Natural killer cell (primary cell): ENCODE results near the gene A1BG. TPM values are rescaled to one million over a fixed set of nuclear protein-coding genes. Genes with fewer than 3 reads are reported as not detected.

Experiments
- ATAC-seq, 3 donors: fragments of 150-1000 bp in 2 of 3; fragments of 200-7000 bp in 1 of 3; cut with Tn5 transposase; 1 replicate in 1 of 3; 2 replicates in 2 of 3; pipeline ENCODE4 v1.10.0; 2021; ENCODE audit warnings: mild to moderate bottlenecking in 2 of 3, moderate library complexity in 2 of 3
- DNase-seq, 2 donors: peaks; one replicate each; pipeline versions ENCODE4 v3.0.0 to v3.0.0-alpha.2; 2013 to 2021; ENCODE audit warnings: mixed read lengths in 1 of 2
- H3K27ac ChIP-seq: one replicate; pipeline ENCODE4 v1.5.1; 2013; ENCODE audit warnings: mild to moderate bottlenecking, low read length
- H3K27me3 ChIP-seq: one replicate; pipeline ENCODE4 v1.6.1; 2013; ENCODE audit warnings: low read length; ENCODE audit not compliant: control insufficient read depth, insufficient read depth
- H3K36me3 ChIP-seq: one replicate; pipeline ENCODE4 v1.6.1; 2013; ENCODE audit warnings: low read length; ENCODE audit not compliant: control insufficient read depth, insufficient read depth
- H3K4me1 ChIP-seq: one replicate; pipeline ENCODE4 v1.6.1; 2013; ENCODE audit warnings: low read length; ENCODE audit not compliant: control insufficient read depth, insufficient read depth
- H3K4me3 ChIP-seq: one replicate; pipeline ENCODE4 v1.5.1; 2013; ENCODE audit warnings: low read length
- H3K9me3 ChIP-seq: one replicate; pipeline ENCODE4 v1.6.1; 2013; ENCODE audit warnings: low read length; ENCODE audit not compliant: control insufficient read depth, insufficient read depth
- H3K27ac Mint-ChIP-seq, 2 donors: one replicate each; pipeline ENCODE4 v1.8.0; 2022; ENCODE audit warnings: mild to moderate bottlenecking in 2 of 2, mixed read lengths in 2 of 2, moderate library complexity in 1 of 2
- H3K27me3 Mint-ChIP-seq, 2 donors: one replicate each; pipeline ENCODE4 v1.8.0; 2022; ENCODE audit warnings: low read depth in 2 of 2, mixed read lengths in 2 of 2
- H3K36me3 Mint-ChIP-seq: one replicate; pipeline ENCODE4 v1.8.0; 2022; ENCODE audit warnings: mixed read lengths
- H3K4me1 Mint-ChIP-seq, 2 donors: one replicate each; pipeline ENCODE4 v1.8.0; 2022; ENCODE audit warnings: mixed read lengths in 2 of 2
- H3K4me3 Mint-ChIP-seq: one replicate; pipeline ENCODE4 v1.8.0; 2022; ENCODE audit warnings: mild to moderate bottlenecking, moderate library complexity, mixed read lengths
- H3K9me3 Mint-ChIP-seq, 2 donors: one replicate each; pipeline ENCODE4 v1.8.0; 2022; ENCODE audit warnings: mixed read lengths in 2 of 2
- whole genome bisulfite sequencing: methylation state at CpG from one replicate; pipeline ENCODE4 v1.1.7; 2013; ENCODE audit warnings: missing lambda C conversion rate; ENCODE audit not compliant: insufficient coverage; 5-methylcytosine and 5-hydroxymethylcytosine counted together
- intact Hi-C: fragments of 100-400 bp; cut with micrococcal nuclease; formaldehyde crosslinking; loops from one replicate; pipeline ENCODE4 v1.14.2; 2022
- total RNA-seq, 4 donors: library from RNA; stranded (reverse); fragments of 120-200 nt in 1 of 4; gene quantifications; one replicate each; pipeline versions ENCODE4 v1.2.3 to v1.2.4, GENCODE V29; 2013 to 2022
- TF ChIP-seq, protein P1 (sequence below): fragments of 200-600 bp; IDR thresholded peaks from one replicate; pipeline ENCODE4 v1.8.0; 2022; ENCODE audit warnings: antibody characterized with exemption

A1BG gene
- total RNA-seq, 3 donors from 2014 or later (not counting 1 experiment from before 2014, with no cell fraction given) = 2.0 to 10.6 (median 3.5) TPM

DNA sequence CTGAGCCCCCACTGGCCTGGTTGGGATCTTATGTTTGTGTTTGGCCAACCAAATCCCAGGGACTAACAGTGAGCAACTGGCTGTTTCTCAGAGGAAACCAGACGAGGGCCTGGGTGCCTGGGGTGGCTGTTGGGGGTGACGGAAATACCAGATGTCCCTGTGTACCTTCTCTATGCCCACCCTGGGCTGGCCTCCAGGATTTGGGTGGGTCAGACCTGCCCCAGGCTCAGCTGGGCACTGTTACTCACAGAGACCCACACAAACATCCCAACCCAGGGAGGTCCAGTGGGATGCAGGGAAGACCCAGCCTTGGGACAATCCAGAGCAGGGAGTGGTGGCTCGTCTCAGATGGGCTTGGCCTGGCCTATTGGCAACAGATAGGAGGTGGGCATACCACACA lies 17.7 kb downstream of the A1BG start:
- no peaks in the 10 kb centered on the region for H3K4me1 Mint-ChIP-seq
- no peak overlapping the region for H3K4me3 Mint-ChIP-seq
- 88% methylated on average over 3 of the region's 3 CpGs for WGBS

DNA sequence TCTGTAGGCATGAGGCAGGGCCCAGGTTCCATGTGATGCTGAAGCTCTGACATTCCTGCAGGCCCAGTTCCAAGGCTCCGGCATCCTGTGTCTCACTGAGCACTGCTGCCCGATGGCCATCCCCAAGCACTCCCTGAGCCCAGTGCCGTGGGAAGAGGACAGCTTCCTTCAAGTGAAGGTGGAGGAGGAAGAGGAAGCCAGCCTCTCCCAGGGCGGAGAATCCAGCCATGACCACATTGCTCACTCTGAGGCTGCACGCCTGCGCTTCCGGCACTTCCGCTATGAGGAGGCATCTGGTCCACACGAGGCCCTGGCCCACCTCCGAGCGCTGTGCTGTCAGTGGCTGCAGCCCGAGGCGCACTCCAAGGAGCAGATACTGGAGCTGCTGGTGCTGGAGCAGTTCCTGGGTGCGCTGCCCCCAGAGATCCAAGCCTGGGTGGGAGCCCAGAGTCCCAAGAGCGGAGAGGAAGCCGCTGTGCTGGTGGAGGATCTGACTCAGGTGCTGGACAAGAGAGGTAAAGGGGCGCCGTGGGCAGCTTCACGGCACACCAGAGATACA lies 18.5 kb downstream of the A1BG start:
- ATAC-seq (no peak), DNase-seq (no peak)
- H3K9me3 Mint-ChIP-seq = no peaks in the 10 kb centered on the region
- TF ChIP-seq, protein P1, sequence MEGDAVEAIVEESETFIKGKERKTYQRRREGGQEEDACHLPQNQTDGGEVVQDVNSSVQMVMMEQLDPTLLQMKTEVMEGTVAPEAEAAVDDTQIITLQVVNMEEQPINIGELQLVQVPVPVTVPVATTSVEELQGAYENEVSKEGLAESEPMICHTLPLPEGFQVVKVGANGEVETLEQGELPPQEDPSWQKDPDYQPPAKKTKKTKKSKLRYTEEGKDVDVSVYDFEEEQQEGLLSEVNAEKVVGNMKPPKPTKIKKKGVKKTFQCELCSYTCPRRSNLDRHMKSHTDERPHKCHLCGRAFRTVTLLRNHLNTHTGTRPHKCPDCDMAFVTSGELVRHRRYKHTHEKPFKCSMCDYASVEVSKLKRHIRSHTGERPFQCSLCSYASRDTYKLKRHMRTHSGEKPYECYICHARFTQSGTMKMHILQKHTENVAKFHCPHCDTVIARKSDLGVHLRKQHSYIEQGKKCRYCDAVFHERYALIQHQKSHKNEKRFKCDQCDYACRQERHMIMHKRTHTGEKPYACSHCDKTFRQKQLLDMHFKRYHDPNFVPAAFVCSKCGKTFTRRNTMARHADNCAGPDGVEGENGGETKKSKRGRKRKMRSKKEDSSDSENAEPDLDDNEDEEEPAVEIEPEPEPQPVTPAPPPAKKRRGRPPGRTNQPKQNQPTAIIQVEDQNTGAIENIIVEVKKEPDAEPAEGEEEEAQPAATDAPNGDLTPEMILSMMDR = no peak
- Histone ChIP-seq H3K27ac (no peak overlapping the region), H3K4me1 (no peaks in the 10 kb centered on the region), H3K9me3 (no peaks in the 10 kb centered on the region), H3K4me3 (no peak overlapping the region), H3K27me3 (no peaks in the 10 kb centered on the region), H3K36me3 (peaks cover 17% of the 10 kb centered on the region)
- no peaks in the 10 kb centered on the region for H3K4me1 Mint-ChIP-seq
- H3K27me3 Mint-ChIP-seq = no peaks in the 10 kb centered on the region
- H3K4me3 Mint-ChIP-seq = no peak overlapping the region
- peaks cover 2% of the 10 kb centered on the region for H3K36me3 Mint-ChIP-seq
- H3K27ac Mint-ChIP-seq = no peak overlapping the region
- intact Hi-C loops = no loop called here
- WGBS = 95% methylated on average over 19 of the region's 19 CpGs

More for the DNA sequence above, 17.7 kb downstream of the A1BG start:
- TF ChIP-seq, protein P1 = no peak
- peaks cover 8% of the 10 kb centered on the region for H3K36me3 Mint-ChIP-seq
- DNase-seq (no peak), ATAC-seq (no peak)
- Histone ChIP-seq H3K27me3 (no peaks in the 10 kb centered on the region), H3K9me3 (no peaks in the 10 kb centered on the region), H3K4me3 (no peak overlapping the region), H3K36me3 (peaks cover 17% of the 10 kb centered on the region), H3K27ac (no peak overlapping the region), H3K4me1 (no peaks in the 10 kb centered on the region)
- intact Hi-C loops = no loop called here
- no peaks in the 10 kb centered on the region for H3K9me3 Mint-ChIP-seq
- no peaks in the 10 kb centered on the region for H3K27me3 Mint-ChIP-seq
- H3K27ac Mint-ChIP-seq = no peak overlapping the region

DNA sequence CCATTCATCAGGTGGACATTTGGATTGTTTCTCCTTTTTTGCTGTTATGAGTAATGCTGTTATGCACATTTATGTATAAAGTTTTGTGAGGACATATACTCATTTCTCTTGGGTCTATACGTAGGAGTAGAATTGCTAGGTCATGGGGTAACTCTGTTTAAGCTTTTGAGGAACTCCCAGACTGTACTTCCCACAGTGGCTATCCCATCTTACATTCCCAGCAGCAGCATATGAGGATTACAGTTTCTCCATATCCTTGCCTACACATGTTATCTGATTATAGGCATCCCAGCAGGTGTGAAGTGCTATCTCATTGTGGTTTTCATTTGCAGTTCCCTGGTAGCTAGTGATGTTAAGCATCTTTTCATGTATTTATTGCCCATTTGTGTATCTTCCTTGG lies 20.6 kb downstream of the A1BG start:
- TF ChIP-seq, protein P1 = no peak
- no peak overlapping the region for H3K27ac Mint-ChIP-seq
- no CpG with 5 or more reads among the region's 1 CpG for WGBS
- no peaks in the 10 kb centered on the region for H3K9me3 Mint-ChIP-seq
- no peak overlapping the region for H3K4me3 Mint-ChIP-seq
- Histone ChIP-seq H3K36me3 (peaks cover 2% of the 10 kb centered on the region), H3K27ac (no peak overlapping the region), H3K9me3 (no peaks in the 10 kb centered on the region), H3K4me1 (peaks cover 6% of the 10 kb centered on the region), H3K4me3 (no peak overlapping the region), H3K27me3 (no peaks in the 10 kb centered on the region)
- H3K27me3 Mint-ChIP-seq = no peaks in the 10 kb centered on the region
- DNase-seq (no peak), ATAC-seq (no peak)
- intact Hi-C loops = no loop called here
- H3K4me1 Mint-ChIP-seq = no peaks in the 10 kb centered on the region
- no peaks in the 10 kb centered on the region for H3K36me3 Mint-ChIP-seq

DNA sequence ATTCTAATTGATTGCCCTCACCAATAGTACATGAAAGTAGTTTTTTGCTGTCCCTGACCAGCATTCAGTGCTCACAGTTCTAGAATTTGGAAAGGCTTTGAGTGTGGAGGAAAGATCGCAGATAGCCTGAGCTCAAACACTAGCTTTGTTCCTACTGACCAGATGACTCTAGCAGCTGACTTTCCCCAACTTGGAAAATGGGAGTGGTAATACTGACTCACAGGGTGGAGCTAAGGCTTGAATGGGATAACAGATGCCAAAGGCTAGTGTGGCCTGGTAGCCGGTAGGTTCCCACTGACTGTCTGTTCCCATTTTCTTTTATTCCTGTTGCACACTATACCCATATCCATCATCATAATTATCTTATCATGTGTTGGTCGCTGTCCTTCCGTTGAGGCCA lies 22.8 kb downstream of the A1BG start:
- TF ChIP-seq, protein P1 = no peak
- no peaks in the 10 kb centered on the region for H3K9me3 Mint-ChIP-seq

More for the DNA sequence above, 22.8 kb downstream of the A1BG start:
- no peak overlapping the region for H3K4me3 Mint-ChIP-seq
- H3K36me3 Mint-ChIP-seq = no peaks in the 10 kb centered on the region
- no peak for ATAC-seq
- H3K27ac ChIP-seq = no peak overlapping the region
- peaks cover 25% of the 10 kb centered on the region for H3K4me1 ChIP-seq
- H3K4me3 ChIP-seq = no peak overlapping the region
- WGBS = 100% methylated on average over 4 of the region's 4 CpGs
- no peaks in the 10 kb centered on the region for H3K9me3 ChIP-seq
- no peak for DNase-seq
- intact Hi-C loops = no loop called here
- H3K4me1 Mint-ChIP-seq = no peaks in the 10 kb centered on the region
- H3K36me3 ChIP-seq = peaks cover 2% of the 10 kb centered on the region
- no peaks in the 10 kb centered on the region for H3K27me3 Mint-ChIP-seq
- H3K27me3 ChIP-seq = no peaks in the 10 kb centered on the region
- H3K27ac Mint-ChIP-seq = no peak overlapping the region
